HG03097 (cell line): ENCODE data around the gene RTKN.
A peak's percentile ranks its signal among the peaks of the same experiment; 100 is the strongest.
"Not testable (repeated sequence)": the region's sequence is repeated elsewhere in the genome, so short reads cannot be mapped to it uniquely, and the experiment has no call there.

Source experiments
- ATAC-seq: cut with Tn5 transposase; IDR thresholded peaks from one replicate; pipeline ENCODE4 v1.9.1; 2021; ENCODE audit not compliant: unreplicated experiment, low FRiP score

The RTKN gene

DNA sequence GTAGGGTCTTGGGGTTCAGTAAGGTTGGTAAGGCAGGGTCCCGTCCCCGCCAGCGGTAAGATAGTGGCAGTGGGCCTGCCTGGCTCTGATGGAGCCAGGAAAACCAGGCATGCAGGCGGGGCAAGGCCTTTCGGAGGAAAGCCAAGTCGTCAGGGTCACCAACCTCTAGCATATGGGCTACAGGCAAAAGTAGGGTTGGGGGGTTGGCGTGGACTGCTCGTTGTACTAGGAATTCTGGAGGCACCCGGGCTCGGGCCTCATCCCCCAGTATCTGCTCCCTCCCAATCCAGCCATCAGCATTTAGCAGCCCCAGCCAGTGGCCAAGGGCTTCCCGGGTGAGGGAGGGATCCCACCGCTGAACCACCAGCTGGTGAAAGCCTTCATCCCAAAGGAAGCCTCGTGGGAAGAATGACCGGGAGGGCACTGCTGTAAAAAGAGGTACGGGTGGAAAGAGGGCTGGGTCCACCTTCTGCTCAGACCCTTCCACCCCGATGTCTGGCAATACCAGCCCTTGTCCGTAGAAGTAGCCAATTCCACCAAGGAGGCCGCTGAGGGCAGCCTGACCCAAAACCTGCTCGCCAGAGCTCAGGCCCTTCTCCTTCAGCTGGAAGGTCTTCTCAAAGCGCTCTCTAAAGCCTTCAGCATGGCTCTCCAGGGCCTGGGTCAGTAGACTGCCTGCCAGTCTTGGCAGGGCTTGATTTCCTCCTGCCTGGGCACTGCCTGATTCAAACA, 20.5 kb upstream of the RTKN start:
- no peak for ATAC-seq

DNA sequence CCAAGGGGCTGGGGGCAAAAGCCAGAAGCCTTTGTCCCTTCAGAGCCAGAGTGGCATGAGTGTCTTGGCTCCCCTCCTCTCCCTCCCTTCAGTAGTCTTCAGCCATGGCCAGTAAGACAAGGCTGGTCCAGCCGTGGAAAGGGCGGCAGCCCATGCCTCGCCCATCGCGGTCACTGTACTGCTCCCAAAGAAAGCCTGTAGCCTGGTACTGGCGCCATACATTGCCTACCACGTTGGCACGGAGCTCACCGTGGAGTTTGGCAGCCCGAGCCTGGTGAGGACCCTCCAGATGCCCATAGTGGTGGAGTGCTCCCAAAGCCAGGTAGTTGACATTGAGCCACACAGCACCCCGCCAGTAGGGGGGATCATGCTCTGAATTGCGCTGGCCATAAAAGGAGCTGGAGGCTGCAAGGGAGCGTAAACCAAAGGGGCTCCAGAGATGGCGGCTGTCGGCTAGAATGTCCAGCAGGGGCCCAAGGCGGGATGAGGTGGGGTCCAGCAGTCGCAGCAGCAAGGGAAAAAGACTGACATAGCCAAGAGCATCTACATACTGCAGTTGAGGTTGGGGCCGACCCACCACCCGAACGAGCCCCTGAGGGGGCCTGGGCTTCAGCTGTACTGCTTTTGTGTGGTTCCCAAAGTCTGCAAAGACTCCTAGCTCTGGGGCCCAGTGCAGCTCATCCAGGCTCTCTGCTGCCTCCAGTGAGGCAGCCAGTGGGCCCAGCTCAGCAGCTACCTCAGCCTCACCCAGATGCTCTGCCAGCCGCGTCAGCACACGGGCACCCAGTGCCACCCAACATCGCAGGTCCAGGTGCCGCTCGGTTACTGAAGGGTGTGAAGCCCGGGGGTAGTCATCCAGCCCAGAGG, 19.7 kb upstream of the RTKN start:
- no peak for ATAC-seq

DNA sequence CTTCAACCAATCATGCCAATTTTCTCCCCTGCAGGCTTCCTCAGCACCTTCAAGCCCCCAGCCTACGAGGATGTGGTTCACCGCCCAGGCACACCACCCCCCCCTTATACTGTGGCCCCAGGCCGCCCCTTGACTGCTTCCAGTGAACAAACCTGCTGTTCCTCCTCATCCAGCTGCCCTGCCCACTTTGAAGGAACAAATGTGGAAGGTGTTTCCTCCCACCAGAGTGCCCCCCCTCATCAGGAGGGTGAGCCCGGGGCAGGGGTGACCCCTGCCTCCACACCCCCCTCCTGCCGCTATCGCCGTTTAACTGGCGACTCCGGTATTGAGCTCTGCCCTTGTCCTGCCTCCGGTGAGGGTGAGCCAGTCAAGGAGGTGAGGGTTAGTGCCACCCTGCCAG, 18.4 kb upstream of the RTKN start:
- ATAC-seq = not testable (repeated sequence)

DNA sequence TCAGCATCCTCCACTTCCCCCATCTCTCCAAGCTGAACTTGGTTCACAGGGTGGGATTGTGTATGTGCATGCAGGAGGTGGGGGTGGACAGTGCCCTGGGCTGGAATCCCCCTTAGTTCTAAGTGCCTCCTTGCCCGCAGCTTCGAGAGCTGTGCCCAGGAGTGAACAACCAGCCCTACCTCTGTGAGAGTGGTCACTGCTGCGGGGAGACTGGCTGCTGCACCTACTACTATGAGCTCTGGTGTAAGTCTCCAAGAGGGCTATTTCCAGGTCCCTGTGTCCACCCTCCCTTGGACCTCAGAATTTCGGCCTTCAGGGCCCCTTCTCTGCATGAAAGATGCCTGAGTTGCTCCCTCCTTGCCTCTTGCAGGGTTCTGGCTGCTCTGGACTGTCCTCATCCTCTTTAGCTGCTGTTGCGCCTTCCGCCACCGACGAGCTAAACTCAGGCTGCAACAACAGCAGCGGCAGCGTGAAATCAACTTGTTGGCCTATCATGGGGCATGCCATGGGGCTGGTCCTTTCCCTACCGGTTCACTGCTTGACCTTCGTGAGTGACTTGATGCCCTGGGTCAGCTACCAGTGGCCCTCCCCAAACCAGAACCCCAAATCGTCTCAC, 17.9 kb upstream of the RTKN start:
- not testable (repeated sequence) for ATAC-seq

DNA sequence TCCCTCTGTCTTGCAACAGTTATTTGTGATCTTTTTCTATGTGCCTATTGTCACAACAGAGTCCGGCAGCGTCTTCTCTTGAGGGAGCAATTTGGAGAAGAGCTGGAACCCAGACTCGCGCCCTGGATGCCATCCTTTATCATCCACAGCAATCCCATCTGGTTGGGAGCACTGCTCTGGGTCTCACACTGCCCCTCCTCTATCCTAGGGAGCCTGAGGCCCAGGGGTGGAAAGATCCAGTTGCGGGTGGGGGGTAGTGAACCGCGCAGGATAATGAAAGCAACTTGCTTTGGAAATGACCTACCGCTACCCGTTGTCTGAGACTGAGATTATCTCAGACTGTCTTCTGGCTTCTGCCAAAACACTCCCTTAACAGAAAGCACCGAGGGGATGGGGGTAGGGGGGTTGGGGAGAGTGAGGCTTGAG, 17.2 kb upstream of the RTKN start:
- ATAC-seq = no peak

- peak; percentile 71 for ATAC-seq
Observed at GRCh38 chr2:74458132-74458937, 16.6 kb upstream of the RTKN start, which contains the start of gene WBP1. Gene WBP1, plus strand, starts transcription at chr2:74458438. Its CDS starts 165 bp downstream, at chr2:74458603.

DNA sequence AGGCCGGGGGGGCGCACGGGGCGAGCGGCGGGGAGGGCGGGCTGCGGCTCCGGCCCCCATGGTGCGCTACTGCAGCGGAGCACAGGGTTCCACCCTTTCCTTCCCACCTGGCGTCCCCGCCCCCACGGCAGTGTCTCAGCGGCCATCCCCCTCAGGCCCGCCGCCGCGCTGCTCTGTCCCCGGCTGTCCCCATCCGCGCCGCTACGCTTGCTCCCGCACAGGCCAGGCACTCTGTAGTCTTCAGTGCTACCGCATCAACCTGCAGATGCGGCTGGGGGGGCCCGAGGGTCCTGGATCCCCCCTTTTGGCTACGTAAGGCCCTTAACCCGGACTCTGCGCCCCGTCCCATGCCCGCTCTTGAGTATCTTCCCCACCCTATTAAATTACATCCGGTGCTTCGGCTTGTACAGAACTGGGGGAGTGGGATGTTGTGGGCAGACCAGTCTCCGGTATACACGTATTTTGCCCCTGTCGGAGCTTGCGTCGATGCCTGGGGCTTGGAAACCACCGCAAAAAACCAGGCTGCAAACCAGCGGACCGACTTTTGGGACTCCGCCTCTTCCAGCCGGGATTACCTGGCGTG, 15.9 kb upstream of the RTKN start:
- ATAC-seq = peak; percentile 25

DNA sequence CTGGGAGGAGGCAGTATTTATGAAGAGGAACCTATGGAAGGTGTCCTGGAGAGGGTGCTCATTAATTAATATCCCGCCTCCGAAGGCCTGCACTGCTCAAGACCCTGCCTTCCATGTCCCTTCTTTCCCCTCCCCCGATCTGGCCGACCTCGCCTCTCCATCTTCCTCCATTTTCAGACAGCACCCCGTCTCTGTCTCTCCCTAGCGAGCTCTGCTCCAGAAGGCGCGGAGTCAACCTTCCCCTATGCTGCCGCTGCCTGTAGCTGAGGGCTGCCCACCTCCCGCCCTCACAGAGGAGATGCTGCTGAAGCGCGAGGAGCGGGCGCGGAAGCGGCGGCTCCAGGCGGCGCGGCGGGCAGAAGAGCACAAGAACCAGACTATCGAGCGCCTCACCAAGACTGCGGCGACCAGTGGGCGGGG, 15.4 kb upstream of the RTKN start:
- ATAC-seq = no peak

DNA sequence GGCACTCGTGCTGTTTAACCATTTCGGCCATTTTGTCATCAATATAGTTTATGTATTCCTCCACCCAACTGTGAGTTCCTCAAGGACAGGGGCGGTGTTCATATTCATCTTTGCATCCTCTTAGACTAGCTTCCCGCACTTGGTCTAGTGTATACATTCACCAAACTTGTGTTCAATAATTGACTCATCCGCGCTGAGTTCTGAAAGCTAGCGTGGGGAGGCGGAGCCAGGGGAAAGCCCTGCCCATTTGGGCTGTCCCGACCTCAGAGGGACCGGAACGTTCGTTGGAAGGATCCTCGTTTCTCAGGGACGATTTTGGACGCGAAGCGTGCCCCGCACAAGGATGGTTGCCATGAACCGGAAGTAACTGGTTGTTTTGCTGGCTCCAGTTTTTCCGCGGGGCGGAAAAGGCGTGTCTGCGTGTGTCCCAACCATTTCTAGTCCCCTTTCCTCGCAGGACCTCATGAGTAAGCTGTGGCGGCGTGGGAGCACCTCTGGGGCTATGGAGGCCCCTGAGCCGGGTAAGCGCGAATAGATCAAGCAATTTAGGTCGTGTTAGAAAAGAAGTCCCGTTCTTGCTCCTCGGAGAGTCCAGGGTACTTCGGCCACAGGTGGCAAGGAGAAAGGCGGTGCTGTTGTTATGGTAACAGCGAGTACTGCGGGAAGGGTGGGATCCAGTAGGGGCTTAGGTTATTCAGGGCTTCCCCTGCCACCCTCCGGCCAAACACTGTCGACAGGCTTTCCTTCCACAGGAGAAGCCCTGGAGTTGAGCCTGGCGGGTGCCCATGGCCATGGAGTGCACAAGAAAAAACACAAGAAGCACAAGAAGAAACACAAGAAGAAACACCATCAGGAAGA, 13.1 kb upstream of the RTKN start, which contains the start of gene INO80B:
TSS of gene INO80B (plus strand) at position 434 of the 858 bp plus-strand sequence. CDS start at position 464, 30 bp downstream.
- peak; percentile 49 for ATAC-seq

GRCh38 chr2:74450570-74451190, 8.9 kb upstream of the RTKN start:
- no peak for ATAC-seq

GRCh38 chr2:74448771-74449170, 7.0 kb upstream of the RTKN start:
- ATAC-seq = no peak

DNA sequence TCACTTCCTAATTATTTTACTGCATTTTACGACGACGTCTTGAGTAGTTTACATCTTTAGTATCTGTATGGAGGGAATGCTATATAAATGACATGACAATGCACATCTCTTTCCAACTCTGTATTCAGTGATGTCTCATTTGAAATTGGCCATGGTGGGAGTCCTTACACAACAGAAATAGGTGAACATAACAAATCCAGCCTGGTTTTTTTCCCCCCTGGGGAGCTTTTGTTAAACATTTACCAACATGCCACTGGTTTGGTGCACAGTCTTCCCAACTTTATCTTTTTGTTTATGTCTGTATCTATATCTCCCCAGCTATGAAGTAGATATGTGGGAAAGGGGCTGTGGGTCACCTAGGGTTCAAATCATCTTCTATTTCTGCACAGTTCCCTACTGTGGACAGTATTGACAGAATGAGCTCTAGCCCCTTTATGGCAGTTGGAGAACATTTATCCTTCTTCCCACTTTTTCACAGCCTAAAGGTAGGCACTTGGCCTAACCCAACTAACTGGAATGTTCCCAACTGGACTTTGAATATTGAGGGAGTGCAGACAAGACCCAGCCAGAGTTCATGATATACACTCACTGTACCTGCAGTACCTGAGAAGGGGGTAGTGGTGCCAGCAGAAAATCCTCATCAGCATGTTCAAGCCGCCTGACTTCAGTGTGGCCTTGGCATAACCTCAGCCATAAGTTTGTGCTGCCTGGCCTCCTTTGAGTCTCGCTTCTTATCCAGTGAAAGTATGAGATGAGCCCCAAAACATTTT, 5.7 kb upstream of the RTKN start:
- ATAC-seq = no peak

DNA sequence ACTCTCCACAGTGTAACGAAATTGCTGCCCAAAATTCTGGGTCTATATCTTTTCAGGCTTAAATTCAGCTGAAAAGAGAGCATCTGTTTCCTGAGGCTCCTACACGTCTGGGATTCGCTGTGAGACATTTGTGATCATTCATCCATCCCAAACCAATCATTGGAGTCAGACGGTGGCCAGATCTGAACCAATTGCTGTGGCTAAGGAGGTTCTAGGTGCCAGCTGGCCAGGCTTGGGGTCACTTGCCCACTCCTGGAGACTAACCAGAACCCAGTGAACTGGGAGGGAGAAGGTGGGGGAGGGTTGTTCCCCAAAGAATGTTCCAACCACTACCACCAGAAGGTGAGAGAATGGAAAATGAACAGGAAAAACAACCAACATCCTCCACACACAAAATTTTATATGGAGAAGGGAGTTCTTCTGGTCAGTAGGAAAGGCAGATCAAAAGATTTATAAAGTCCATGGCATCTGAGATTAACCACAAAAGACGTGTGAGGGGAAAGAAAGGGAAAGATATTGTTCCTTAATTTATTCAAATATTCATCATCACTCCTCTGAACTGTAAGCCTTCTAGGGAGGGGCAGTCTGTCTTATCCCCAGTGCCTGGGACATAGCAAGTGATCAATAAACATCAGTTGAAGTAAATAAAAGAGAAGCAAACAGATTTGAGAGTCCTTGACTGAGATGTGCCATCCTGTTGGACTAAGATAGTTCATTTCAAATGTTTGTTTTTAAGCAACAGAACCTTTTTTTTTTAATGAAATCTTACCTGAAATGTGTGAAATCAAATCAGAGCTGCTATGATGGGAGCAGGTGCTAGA, 3.0 kb upstream of the RTKN start:
- ATAC-seq = no peak

DNA sequence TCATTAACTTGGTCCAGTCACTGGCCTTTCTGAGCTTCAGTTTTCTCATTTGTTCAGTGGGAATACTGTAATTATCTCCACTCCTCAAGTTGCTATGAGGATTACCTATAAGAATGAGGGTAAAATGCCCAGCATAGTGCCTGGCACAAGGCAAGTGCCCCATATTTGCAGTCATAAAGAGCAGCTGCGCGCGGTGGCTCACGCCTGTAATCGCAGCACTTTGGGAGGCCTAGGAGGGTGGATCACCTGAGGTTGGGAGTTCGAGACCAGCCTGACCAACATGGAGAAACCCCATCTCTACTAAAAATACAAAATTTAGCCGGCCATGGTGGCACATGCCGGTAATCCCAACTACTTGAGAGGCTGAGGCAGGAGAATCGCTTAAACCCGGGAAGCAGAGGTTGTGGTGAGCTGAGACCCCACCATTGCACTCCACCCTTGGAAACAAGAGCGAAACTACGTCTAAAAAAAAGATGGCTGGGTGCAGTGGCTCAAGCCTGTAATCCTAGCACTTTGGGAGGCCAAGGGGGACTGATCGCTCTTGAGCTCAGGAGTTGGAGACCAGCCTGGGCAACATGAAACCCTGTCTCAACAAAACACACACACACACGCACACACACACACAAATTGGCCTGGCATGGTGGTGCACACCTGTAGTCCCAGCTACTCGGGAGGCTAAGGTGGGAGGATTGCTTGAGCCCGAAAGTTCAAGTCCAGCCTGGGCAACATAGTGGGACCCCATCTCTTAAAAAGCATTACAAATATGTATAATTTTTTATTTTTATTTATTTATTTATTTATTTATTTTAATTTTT, 953 bp upstream of the RTKN start:
- not testable (repeated sequence) for ATAC-seq

DNA sequence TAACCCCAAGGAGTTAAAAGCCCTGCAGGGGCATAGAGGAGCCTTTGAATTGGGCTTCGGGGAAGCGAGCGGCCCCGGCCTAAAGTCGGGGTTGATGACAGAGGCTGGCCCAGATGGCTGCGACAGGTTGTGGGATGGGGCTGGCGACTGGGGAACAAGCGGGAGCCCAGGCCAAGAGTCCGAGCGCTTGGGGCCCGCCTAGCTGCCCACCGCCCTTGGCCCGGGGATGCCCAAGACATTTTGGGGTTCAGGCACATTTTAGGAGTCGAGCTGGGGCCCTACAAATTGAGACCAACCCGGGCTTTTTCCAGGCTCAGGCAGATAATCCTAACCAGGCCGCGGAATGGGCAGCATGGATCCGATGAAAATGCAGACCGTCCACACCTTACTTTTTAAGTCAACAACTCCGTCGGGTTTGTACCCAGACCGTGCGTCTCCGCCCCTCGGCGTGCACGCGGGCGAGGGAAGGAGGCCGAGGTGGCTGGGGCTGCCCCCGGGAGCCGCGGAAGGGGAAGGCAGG, 507 bp downstream of the RTKN start:
- ATAC-seq = no peak
